Mesenteric fat pad (tissue), 1 donor: Measurements from ENCODE around the gene GJB3. TPM values are rescaled to one million over a fixed set of nuclear protein-coding genes. Genes with fewer than 3 reads are reported as not detected.
"Not testable (repeated sequence)": the region's sequence is repeated elsewhere in the genome, so short reads cannot be mapped to it uniquely, and the experiment has no call there.

Experiments used
- DNase-seq: peaks from one replicate; pipeline ENCODE4 v3.0.0-alpha.2; 2020; ENCODE audit warnings: low spot score
- total RNA-seq: library from RNA; stranded (reverse); fragmentation: NEBNext Ultra II Directional; extraction: Animal tissue kit (Norgen Biotek cat#: 25700); gene quantifications from one replicate; pipeline ENCODE4 v1.2.1, GENCODE V29; 2021
- donor health status: DM: yes; HTN: yes; CAD: no.

GJB3 gene
- total RNA-seq, 1 donor from 2014 or later, result not detected

- no peak for DNase-seq
Measured at GRCh38 chr1:34759503-34760357, 21.3 kb upstream of the GJB3 start, which contains the start of gene GJB4. Gene GJB4 (plus strand): TSS chr1:34759740. CDS start chr1:34761255, 1,515 bp downstream.

DNA sequence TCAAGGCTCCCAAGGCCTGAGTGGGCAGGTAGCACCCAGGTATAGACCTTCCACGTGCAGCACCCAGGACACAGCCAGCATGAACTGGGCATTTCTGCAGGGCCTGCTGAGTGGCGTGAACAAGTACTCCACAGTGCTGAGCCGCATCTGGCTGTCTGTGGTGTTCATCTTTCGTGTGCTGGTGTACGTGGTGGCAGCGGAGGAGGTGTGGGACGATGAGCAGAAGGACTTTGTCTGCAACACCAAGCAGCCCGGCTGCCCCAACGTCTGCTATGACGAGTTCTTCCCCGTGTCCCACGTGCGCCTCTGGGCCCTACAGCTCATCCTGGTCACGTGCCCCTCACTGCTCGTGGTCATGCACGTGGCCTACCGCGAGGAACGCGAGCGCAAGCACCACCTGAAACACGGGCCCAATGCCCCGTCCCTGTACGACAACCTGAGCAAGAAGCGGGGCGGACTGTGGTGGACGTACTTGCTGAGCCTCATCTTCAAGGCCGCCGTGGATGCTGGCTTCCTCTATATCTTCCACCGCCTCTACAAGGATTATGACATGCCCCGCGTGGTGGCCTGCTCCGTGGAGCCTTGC, 19.7 kb upstream of the GJB3 start:
- DNase-seq, result no peak

- DNase-seq, result no peak
Measured at GRCh38 chr1:34761776-34762307, 19.2 kb upstream of the GJB3 start.

DNA sequence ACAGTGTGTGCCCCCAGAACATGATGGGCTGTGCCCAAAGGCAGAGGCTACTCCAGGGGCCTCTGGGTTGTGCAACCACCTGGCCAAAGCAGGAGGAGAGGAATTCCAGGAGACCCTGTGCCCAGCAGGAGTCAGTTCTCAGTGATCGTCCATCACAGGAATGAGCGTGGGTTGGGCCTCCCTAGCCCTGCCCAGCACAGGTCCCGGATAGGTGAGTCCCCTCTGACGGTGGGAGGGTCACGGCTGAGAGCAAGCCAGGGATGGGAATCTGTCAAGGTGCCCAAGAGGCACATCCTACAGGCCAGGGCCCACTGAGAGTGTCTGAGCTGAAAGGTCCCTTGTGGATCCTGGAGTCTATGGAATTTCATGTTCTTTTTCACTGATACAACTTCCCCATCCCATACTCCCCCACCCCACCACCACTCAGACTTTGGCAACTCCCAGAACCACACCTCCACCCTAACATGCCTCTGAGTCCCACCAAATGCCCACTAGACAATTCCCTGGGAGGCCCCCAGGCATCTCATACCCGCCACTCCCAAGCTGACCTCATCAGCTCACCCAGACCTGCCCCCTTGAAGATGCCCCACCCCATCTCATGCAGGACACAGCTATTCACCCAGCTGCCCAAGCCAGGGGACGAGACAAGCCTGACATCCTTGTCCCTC, 18.4 kb upstream of the GJB3 start:
- no peak for DNase-seq

DNA sequence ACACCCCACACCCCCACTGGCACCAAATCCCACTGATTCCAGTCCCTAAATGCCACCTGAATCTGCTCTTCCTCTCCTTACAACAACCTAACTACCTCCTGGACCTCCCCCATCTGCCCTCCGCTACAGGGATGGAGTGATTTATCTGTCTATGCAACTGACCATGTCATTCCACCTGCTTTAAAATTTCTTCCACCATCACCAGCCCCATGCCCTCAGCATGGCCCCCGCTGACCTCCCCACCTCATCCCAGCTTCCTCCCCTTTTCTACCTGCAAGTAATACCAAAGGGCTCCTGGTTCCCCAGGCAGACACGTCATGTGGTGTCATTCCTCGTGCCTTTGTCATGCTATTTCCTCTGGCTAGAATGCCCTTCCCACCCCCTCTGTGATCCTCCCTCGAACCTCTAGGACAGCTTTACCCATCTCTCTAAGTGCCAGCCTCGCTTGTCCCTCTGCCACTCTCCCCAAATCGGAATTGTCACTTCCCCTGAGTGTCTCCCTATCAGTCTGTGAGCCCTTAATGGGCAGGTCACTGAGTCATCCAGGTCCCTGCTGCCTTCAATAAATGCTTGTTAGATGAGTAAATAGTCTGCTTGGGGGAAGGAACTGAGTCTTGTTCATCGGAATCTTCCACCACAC, 17.8 kb upstream of the GJB3 start:
- no peak for DNase-seq

DNA sequence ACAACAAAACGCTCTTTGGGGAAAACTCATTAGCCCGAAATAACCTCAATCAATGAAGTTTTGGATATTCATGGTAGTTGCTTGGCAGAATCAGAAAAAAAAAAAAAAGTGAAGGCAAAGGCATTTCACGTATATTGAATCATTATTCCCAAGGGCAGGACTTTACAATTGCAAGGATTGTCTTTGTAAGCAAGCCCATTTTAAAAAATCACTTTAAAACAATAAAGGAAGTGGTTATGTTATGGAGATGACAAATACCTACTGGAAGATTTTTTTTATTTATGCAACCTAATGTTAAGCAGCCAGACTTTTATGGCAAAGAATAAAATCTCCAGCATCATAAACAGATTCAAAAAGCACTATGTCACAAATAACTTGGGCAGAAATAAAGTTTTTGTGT, 12.2 kb upstream of the GJB3 start:
- no peak for DNase-seq

DNA sequence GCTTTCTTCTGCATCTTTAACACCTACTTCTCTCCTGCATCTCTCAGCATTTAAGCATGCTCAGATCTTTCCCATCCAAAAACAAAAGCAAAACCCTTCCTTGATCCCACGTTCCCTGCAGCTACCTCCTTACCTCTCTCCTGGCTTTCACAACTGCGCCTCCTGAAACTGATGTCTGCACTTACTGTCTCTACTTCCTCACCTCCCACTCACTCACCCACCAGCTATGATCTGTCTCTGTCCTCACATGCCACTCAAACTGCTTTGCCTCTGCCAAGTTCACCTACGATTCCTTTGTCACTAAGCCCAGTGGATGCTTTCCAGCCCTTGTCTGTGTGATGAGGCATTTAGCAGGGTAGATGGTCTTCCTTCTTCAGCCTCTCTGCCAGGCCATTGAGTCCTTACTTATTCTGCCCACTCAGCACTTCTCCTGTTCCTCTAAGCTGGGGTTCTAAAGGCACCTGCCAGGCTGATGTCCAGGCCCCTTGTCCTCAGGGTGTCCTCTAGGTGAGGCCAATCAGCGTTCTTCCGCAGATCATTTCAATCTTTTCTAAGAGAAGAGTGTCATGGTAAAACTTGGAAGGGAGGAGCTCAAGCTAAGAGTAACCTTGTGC, 10.0 kb upstream of the GJB3 start:
- DNase-seq, result no peak

- no peak for DNase-seq
Measured at GRCh38 chr1:34771573-34772371, 9.2 kb upstream of the GJB3 start.

- DNase-seq, result not testable (repeated sequence)
Measured at GRCh38 chr1:34773114-34773513, 7.9 kb upstream of the GJB3 start.

DNA sequence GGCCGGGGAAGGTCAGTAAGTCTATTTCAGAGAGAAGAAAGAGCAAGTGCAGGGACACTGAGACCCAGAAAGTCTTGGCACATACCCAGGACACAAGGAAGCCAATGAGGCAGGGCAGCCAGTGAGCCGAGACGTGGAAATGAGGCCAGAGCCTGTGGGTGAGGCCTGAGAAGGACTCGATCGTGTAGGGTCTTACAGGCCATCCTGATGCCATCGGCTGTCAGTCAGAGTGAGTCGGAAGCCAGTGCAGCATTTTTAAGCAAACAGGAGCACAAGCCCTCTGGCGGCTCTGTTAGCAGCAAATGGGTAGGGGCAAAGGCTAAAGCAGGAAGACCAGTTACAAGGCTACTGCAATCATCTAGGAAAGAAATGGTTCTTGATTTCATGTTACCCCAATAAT, 6.1 kb upstream of the GJB3 start:
- DNase-seq, result no peak

GRCh38 chr1:34776911-34777310, 4.1 kb upstream of the GJB3 start:
- peak; percentile 67 for DNase-seq

- DNase-seq, result peak; percentile 35
Measured at GRCh38 chr1:34777519-34778321, 3.3 kb upstream of the GJB3 start.

DNA sequence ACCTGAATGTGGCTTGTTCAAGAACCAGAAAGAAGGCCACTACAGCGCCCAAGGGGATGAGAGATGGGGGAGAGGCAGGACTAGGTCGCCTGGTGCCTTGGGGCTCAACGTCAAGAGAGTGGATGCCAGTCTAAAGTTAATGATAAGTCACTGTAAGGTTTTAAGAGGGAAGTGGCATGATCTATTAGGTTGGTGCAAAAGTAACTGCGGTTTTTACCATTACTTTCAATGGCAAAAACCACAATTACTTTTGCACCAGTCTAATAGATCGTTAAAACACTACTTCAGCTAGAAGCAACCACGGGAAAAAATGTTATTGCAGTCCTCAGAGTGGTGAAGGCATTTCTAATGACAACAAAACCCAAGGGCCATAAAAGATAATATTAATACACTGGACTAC, 2.6 kb upstream of the GJB3 start:
- DNase-seq, result peak; percentile 28

DNA sequence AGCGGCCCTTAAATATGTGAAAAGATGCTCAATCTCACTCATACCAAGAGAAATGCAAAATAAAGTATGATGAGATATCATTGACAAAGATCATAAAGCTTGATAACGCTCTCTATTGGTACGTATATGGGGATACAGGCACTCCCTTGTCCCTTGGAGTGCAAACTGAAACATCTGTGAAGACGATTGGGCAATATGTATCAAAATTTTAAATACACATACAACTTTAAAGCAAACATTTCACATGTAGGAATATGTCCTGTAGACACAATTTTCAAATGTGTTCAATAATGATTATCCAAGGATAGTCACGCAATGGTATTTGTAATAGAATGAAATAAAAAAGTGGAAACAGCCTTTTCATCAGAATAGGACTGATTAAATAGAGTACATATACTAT, 2.0 kb upstream of the GJB3 start:
- no peak for DNase-seq

DNA sequence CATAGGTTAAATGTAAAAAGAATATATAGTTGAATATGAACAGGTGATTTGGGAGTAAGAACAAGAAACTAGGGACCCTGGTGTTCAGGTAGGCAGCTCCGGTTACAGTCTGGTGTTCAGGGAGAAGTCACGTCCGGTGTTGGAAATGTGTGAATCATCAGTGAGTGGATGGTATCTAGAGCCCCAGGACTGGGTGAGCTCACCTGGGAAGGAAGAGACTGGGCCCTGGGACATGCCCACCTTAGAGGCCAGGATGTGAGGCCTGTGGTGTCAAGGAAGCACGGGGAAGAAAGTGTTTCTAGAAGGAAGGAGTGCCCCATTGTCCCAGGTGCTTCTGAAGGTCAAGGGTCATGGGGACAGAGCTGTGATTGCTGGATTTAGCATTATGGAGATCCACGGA, 1.5 kb upstream of the GJB3 start:
- peak; percentile 24 for DNase-seq

DNA sequence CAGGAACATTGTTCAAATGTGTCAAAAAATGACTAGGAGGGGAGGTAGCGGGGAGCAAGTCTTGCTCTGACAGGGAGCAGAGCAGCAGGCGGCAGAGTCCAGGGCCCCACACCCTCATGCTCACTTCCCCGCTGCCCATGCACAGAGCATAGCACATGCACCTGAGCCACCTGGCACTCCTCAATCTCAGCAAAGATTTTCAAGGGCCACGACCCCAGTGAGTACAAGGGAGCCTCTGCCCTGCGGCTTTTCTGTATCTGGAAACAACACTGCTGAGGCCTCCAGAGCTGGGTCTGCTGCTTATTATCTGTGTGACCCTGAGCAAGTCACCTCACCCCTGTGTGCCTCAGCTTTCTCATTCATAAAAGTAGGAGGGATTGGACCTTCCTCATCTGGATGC, 1.1 kb upstream of the GJB3 start:
- DNase-seq, result peak; percentile 59

GRCh38 chr1:34780528-34780927, 486 bp upstream of the GJB3 start:
- peak; percentile 68 for DNase-seq

DNA sequence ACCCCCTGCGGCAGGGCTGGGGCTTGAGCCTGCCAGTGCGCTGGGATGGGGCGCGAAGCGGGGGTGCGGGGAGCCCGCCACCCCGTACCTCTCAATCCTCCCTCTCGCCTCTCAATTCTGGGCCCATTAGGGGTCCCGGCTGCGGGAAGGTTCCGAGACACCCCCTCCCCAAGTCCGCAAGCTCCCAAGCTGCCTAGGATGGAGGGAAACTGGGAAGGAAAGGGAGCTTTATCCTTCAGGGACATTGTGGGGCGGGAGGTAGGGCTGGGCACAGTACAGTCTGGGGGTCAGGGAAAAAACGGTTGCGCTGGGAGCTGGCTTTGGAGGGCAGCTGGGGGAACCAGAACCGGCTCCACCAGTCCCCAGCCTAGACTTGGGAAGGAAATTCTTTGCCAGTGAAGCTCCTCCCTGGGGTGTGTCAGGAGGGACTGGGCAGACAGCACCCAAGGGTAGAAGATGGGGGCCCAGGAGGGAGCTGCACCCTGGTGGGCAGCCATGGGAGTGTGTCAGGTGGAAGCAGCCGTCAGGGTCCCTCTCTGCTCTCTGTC, 904 bp downstream of the GJB3 start:
- peak; percentile 76 for DNase-seq

DNA sequence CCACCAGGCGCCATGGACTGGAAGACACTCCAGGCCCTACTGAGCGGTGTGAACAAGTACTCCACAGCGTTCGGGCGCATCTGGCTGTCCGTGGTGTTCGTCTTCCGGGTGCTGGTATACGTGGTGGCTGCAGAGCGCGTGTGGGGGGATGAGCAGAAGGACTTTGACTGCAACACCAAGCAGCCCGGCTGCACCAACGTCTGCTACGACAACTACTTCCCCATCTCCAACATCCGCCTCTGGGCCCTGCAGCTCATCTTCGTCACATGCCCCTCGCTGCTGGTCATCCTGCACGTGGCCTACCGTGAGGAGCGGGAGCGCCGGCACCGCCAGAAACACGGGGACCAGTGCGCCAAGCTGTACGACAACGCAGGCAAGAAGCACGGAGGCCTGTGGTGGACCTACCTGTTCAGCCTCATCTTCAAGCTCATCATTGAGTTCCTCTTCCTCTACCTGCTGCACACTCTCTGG, 3.8 kb downstream of the GJB3 start:
- DNase-seq, result peak; percentile 87
